Mammary epithelial cell (primary cell): Measurements from ENCODE around the gene MIS18BP1.
A peak's percentile ranks its signal among the peaks of the same experiment; 100 is the strongest.

Experiments
- CTCF ChIP-seq, 2 donors: IDR thresholded peaks in 1 of 2; conservative IDR thresholded peaks in 1 of 2; 2 replicates each; pipeline ENCODE4 v1.5.1; 2011 to 2012; ENCODE audit warnings: inconsistent platforms in 2 of 2, low read length in 2 of 2, mild to moderate bottlenecking in 2 of 2, control low read depth in 1 of 2, low read depth in 1 of 2; ENCODE audit not compliant: insufficient read depth in 1 of 2; ENCODE audit errors: extremely low read depth in 1 of 2
- EZH2 ChIP-seq: IDR thresholded peaks from 2 replicates; pipeline ENCODE4 v1.6.1; 2012; ENCODE audit warnings: low read length, inconsistent platforms, borderline replicate concordance

DNA sequence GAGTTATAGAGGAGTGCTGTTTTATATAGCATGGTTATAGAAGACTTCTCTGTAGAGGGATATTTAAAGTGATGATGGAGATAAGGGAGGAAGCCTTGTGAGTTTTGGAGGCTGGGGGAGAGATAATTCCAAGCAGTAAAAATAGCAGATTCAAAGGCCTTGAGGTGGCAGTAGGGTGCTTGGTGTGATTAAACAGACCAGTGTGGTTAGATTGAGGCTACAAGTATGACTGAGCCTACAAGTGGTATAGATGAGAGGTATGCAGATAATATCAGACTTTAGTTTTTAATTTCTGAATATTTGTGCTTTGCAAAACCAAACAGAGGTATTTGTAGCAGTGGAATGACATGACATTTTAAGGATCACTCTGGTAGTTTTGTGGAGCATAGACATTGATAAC is 96.9 kb downstream of the MIS18BP1 start:
- TF ChIP-seq EZH2: no peak
- TF ChIP-seq CTCF (conservative IDR thresholded peaks at IDR 0.05 in 1 of 2, IDR thresholded peaks at IDR 0.05 in 1 of 2; ENCODE audit: extremely low read depth in 1 of 2, insufficient read depth in 1 of 2, low read depth in 1 of 2, low read length in 2 of 2): peak in 1 of 2 donors; percentile 31
